Stimulated activated CD8-positive, alpha-beta memory T cell treated with anti-CD3 and anti-CD28 coated beads, Interleukin-4, amount 100 ng/mL, for 24 hours (primary cell): Measurements from ENCODE around the gene SERINC3.
A peak's percentile ranks its signal among the peaks of the same experiment; 100 is the strongest.
"Not testable (repeated sequence)": the region's sequence is repeated elsewhere in the genome, so short reads cannot be mapped to it uniquely, and the experiment has no call there.

Source experiments
- DNase-seq: peaks from one replicate; pipeline ENCODE4 v3.0.0-alpha.2; 2020; ENCODE audit warnings: low read depth

The SERINC3 gene

GRCh38 chr20:44491635-44492395, 30.1 kb downstream of the SERINC3 start:
- no peak for DNase-seq

DNA sequence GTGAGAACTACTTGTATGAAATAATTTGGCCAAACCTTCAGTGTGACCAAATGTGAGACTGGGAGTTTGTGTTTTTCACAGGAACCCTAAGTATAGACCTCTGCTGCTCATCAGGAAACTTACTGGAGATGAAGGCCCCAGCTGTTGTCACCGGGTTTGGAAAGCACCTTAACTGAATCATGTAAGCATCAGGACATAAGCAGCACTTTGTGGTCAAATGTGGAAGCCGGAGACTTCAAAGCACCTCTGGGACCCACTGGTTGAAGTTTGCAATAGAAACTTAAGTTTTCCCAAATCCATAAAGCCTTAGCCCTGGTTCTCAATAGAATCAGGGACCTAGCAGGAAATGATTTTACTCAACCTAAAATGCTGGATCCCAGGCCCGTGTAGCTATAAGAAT, 31.9 kb downstream of the SERINC3 start:
- no peak for DNase-seq

DNA sequence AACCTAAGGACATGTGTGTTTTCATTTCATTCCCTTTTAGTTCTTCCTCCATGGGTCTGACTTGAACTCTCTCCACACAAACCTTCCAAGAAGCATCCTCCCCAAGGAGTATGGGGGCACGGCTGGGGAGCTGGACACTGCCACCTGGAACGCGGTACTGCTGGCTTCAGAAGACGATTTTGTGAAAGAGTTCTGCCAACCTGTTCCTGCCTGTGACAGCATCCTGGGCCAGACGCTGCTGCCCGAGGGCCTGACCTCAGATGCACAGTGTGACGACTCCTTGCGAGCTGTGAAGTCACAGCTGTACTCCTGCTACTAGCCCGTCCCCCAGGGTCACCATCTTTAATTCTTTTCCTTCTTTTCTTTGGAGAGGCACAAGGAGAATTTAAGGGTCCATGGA, 32.6 kb downstream of the SERINC3 start:
- no peak for DNase-seq

GRCh38 chr20:44488551-44488950, 33.3 kb downstream of the SERINC3 start:
- DNase-seq, result no peak

GRCh38 chr20:44485830-44486198, 36.1 kb downstream of the SERINC3 start:
- DNase-seq, result no peak

DNA sequence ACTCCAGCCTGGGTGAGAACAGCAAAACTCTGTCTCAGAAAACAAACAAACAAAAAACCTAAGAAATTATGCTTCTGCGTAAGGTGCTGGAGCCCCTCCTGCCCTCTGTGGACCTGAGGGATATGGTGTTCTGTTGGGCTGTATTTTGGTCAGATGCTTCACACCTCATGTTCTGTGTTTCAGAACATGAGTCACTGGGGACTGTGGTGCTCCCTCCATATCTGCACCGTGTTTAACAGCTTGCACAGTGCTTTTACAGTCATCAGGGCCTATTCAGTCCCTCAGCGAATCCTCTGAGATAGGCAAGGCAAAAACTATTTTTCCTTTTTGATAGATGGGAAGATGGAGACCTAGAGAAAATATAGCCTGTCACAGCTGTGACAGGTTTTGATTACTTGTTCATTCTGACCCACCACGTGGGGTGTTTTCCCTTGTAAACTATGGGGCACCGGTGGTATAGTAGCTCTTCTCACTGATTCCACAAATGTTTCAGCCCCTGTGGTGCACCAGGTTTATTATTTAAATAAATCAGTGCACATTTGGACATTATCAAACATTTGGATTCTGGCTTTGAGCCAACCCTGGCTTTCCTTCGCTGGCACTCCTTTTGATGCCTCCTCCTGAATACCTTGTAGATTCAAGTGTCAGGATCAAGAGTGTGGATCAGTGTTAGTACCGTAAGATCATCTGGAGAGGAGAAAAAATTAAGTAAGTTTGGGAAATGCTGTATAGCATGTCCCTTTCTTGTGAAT, 36.6 kb downstream of the SERINC3 start:
- DNase-seq, result no peak

DNA sequence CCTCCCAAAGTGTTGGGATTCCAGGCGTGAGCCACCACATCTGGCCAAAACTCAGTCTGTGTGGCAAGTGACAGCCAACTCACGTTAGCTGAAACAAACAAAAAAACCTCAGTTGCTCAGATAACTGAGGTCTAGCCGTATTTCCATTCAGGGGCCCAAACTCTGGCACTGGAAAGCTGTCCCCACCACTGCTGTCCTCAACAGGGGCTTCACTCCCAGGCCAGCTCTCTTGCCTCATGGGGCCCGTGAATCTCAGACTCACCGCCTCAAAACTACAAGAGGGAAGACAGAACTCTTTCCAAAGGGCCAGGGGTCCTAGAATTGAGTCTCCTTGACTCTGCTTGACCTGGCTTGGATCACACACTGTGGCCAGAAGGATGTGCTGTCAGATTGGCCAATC, 38.8 kb downstream of the SERINC3 start:
- DNase-seq, result no peak

DNA sequence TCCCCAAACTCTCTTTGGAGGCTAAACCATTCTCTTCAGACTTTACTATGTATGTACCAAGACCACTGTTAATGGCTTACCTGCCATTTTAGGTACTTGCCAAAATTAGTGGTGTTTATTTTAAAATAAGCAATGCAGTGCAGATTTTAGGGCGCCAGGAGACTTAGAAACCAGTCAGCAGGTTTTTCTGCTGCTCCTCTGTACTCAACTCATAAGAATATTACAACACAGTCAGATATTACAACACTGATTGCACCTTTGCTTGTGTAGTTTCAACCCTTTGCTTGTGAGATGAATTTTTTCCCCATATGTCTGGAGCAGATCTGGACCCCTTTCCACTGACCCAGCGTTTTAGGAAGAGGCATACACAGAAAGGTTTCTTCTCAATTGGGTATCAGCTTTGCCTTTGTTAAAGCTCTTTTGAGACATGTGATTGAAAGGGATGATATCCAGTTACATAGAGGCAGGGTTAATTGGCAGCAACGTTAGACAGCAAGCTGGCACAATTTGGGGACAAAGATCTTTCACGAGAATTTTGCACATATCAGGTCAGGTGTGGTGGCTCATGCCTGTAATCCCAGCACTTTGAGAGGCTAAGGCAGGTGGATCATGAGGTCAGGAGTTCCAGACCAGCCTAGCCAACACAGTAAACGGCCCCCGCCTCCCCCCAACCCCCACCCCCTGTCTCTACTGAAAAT, 40.0 kb downstream of the SERINC3 start:
- DNase-seq, result no peak

GRCh38 chr20:44480097-44480496, 41.8 kb downstream of the SERINC3 start:
- no peak for DNase-seq

DNA sequence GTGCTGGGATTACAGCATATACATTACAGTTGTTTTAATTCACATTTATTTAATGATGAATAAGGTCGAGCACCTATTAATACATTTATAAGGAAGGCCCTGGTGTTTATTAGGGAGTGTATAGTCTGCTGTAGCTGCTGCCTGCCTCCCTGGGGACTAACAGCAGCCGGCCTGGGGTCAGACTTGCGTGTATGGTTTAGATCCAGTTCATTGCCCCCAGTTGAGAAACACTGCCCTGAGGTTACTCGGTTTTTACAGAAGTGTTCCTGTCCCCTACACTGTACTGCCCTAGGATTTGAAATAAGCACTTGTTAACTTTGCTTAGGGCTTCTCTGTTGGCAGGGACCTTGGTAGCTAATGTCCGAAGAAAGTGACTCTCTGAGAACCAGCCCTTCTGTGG, 42.2 kb downstream of the SERINC3 start:
- DNase-seq, result no peak

- DNase-seq, result no peak
Observed at GRCh38 chr20:44478206-44478605, 43.7 kb downstream of the SERINC3 start.

DNA sequence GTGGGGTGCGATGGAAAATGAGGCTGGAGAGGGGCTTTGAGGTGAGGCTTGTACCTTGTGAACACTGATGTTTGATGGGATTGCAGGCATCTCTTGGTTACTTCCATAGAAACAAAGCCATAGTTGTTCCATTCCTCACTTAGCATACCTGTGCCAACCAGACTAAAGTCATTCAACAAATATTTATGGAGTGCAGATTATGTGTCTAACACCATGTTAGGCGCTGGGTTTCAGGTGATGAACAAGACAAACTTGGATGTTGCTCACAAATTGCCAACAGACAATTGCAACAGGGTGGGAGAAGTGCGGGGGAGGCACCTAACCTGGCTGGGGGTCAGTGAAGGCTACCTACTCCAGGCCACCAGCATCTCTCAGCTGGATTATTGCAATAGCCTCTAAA, 44.7 kb downstream of the SERINC3 start:
- no peak for DNase-seq

GRCh38 chr20:44475694-44476560, 45.9 kb downstream of the SERINC3 start, which contains the start of gene TTPAL:
TTPAL (plus strand) TSS chr20:44475874; CDS start chr20:44480000, 4,126 bp downstream.
- peak; percentile 86 for DNase-seq

GRCh38 chr20:44475372-44475693, 46.5 kb downstream of the SERINC3 start:
- DNase-seq, result no peak

DNA sequence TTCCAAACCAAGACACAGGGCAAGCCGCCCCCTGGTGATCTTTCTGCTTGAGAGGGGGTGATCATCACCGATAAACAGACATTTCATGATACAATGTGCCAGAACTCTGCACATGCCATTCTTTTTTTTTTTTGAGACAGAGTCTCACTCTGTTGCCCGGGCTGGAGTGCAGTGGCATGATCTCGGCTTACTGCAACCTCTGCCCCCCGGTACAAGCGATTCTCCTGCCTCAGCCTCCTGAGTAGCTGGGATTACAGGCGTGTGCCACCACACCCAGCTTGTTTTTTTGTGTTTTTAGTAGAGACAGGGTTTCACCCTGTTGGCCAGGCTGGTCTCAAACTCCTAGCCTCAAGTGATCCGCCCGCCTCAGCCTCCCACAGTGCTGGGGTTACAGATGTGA, 49.6 kb downstream of the SERINC3 start:
- DNase-seq, result not testable (repeated sequence)

DNA sequence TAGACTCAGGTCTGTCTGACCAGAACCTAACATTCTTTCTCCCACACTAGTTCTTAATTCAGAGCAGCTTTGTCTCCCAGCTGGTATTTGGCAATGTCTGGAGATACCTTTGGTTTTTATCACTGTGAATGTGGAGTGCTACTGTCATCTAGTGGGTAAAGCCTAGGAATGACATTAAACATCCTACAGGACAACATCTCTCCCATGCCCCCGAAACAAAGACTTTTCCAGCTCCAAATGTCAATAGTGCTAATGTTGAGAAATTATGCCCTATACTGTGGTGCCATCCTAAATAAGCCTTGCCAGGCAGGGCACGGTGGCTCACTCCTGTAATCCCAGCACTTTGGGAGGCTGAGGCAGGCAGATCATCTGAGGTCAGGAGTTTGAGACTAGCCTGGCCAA, 50.4 kb downstream of the SERINC3 start:
- no peak for DNase-seq

GRCh38 chr20:44470327-44470726, 51.5 kb downstream of the SERINC3 start:
- no peak for DNase-seq

DNA sequence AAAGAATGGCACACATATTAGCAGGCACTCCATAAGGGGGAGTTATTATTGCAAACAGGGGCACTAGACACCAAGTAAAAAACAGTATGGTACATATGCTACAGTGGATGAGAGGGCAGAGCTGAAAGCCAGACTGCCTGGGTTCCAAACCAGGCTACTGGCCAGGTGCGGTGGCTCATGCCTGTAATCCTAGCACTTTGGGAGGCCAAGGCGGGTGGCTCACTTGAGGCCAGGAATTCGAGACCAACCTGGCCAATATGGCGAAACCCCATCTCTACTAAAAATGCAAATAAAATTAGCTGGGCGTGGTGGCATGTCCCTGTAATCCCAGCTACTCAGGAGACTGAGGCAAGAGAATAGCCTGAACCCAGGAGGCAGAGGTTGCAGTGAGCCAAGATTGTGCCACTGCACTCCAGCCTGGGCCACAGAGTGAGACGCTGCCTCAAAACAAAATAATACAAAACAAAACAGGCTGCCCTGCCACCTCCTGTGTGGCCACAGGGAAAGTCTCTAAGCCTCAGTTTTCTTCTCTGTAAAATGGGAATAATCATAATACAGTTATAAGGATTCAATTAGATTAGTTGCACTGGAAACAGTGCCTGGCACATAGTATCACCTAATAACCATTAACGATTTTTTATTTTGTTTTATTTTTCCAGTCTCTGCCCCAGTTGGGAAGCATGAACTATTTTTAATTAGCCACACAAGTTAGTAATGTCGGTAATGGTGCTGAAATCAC, 53.7 kb downstream of the SERINC3 start:
- DNase-seq, result no peak

DNA sequence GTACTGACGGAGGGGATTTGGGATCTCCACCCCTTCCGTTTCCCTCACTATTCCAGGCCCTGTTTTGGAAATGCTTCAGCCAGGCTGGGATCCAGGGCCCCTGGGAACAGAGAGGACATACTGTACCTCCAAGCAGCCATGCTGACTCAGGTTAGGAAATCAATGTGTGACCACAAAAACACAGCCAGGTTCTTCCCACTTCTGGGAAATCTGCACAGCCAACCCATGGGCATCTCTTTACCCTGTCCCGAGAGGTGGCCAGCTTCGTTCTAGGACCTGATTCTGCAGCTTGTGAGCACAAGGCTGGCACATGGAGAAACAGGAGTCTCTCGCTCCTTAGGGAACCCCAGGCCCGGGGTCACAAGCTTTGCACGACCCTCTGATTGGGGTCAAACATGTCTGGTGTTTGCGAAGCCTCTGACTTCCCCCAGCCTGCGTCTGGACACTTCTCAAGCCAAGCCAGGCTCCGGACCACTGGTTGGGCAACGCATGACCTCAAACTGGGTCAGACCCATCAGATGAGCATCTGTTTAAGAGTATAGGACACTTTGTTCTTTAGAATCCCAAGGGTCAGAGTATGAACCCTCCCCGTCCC, 54.5 kb downstream of the SERINC3 start:
- DNase-seq, result no peak

- no peak for DNase-seq
Observed at GRCh38 chr20:44465001-44465560, 56.8 kb downstream of the SERINC3 start.

DNA sequence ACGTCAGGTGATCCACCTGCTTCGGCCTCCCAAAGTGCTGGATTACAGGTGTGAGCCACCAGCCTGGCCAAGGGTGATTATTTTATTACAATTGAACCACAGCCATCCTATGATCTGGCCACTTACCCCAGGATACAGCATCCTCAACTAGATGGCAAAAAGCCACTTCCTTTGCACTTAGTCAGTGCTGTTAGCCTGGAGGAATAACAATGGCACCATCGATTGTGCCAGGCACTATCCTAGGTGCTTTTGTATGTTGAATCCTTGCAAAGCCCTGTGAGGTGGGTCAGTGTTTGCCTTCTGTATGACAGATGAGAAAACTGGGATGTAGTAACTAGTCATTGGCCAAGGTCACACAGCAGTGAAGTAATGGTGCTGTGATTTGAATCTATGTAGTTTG, 57.4 kb downstream of the SERINC3 start:
- no peak for DNase-seq
